22Rv1 (cell line): Measurements from ENCODE around the gene IGF1R.

Source experiments
- H3K27ac ChIP-seq: fragments of 450-650 bp; 2 replicates; pipeline ENCODE4 v1.5.1; 2017
- ZFX ChIP-seq: fragments of 450-650 bp; IDR thresholded peaks from 2 replicates; pipeline ENCODE4 v1.6.1; 2017; ENCODE audit warnings: antibody characterized with exemption, borderline replicate concordance
- TF ChIP-seq, protein P1 (sequence below): fragments of 450-650 bp; IDR thresholded peaks from 2 replicates; pipeline ENCODE4 v1.5.1; 2017; ENCODE audit warnings: mild to moderate bottlenecking

IGF1R gene

DNA sequence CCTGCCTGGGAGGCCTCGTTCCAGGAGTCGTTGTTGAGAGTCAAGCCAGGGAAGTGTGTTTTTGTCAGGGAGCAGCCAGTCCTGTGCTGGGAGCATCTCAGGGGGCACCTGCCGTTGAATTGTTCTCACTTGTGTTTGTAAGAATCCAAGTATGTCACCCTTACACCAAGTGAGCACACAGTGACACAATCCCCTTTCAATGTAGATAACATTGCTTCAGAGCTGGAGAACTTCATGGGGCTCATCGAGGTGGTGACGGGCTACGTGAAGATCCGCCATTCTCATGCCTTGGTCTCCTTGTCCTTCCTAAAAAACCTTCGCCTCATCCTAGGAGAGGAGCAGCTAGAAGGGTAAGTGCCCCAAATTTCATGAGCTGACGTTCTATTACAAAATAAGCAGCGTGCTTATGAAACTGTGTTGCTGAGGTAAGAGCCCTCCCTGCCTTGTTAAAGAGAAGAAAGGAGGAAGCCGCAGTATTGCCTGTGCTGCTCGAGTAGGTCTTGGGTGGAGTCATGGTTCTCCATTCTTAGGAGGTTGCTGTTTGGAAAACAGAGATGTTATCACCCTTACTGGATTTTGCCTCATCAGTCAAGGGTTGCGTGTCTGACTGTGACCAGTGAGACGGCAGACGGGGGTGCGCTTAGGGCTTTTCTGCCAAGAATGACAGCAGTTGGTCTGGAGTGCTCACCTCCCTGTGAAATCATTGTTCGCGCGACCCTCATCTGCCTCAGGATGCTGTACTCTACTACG lies 251.1 kb downstream of the IGF1R start:
- TF ChIP-seq, protein P1, sequence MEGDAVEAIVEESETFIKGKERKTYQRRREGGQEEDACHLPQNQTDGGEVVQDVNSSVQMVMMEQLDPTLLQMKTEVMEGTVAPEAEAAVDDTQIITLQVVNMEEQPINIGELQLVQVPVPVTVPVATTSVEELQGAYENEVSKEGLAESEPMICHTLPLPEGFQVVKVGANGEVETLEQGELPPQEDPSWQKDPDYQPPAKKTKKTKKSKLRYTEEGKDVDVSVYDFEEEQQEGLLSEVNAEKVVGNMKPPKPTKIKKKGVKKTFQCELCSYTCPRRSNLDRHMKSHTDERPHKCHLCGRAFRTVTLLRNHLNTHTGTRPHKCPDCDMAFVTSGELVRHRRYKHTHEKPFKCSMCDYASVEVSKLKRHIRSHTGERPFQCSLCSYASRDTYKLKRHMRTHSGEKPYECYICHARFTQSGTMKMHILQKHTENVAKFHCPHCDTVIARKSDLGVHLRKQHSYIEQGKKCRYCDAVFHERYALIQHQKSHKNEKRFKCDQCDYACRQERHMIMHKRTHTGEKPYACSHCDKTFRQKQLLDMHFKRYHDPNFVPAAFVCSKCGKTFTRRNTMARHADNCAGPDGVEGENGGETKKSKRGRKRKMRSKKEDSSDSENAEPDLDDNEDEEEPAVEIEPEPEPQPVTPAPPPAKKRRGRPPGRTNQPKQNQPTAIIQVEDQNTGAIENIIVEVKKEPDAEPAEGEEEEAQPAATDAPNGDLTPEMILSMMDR: no peak
- no peak for TF ChIP-seq ZFX
- H3K27ac ChIP-seq: no peak overlapping the region

DNA sequence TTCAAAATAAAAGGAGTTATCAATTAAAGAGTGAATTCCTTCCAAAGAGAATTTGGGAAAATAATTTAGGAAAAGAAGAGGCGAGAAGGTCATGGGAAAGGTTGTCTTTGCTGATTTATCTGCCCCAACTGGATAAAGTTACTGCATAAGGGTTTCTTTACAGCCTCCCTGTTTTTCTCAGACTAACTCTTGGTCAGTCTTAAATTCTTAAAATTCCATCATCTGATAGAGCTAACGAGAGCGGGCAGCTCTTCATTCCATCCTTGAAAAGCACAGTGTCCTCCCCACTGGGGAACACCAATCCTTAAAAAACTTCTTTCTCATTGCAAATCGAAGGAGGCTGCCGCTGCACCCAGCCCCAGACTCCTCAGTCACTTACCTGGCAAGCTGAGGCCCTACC lies 252.0 kb downstream of the IGF1R start:
- TF ChIP-seq, protein P1: no peak
- no peak for TF ChIP-seq ZFX
- H3K27ac ChIP-seq: no peak overlapping the region

DNA sequence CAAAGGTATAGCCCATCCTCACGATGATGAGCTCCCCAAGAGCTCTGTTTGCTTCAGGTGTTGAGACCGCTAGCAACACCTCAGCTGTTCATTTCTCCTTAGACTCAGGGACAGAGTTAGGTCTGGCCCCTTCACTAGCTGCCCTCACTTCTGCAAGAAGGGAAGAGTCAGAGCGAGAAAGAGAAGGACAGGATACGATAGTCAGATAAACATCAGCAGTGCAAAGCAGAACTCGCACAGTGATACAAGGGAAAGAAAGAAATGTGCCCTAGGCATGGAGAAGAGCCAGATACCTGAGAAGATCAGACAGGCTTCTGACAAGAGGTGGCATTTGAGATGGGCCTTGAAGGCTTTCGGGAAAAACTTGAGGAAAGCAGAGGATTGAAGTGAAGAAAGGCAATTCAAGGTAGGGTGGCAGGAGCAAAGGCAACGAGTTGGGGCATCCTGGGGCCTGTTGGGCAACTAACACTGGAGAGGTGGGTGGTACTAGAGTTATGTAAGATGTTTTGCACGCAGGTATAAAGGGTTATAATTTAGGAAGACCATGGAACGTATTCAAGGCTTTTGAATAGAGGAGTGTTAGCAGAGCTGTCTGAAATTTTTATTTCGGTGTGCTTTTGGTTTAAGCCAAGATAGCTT lies 253.2 kb downstream of the IGF1R start:
- TF ChIP-seq ZFX: no peak
- TF ChIP-seq, protein P1: no peak
- H3K27ac ChIP-seq: no peak overlapping the region

DNA sequence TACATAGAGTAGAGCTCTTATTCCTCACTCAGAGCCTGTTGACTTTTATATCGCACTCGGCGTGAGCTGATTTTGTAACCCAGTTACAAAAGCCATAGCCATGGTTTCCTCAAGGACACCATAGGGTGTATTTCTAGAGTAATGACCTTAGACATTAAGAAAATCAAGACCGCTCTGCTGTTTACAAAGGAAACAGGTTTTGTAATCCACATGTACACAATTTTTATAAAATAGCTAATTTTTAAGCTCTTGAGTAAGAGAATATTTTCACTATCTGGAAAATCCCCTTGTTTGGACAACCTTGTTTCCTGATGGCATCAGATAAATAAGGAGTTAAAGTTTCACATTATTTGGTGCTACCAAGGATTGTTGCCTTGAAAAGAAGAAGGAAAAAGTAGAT lies 254.6 kb downstream of the IGF1R start:
- H3K27ac ChIP-seq: no peak overlapping the region
- TF ChIP-seq ZFX: no peak
- TF ChIP-seq, protein P1: no peak

DNA sequence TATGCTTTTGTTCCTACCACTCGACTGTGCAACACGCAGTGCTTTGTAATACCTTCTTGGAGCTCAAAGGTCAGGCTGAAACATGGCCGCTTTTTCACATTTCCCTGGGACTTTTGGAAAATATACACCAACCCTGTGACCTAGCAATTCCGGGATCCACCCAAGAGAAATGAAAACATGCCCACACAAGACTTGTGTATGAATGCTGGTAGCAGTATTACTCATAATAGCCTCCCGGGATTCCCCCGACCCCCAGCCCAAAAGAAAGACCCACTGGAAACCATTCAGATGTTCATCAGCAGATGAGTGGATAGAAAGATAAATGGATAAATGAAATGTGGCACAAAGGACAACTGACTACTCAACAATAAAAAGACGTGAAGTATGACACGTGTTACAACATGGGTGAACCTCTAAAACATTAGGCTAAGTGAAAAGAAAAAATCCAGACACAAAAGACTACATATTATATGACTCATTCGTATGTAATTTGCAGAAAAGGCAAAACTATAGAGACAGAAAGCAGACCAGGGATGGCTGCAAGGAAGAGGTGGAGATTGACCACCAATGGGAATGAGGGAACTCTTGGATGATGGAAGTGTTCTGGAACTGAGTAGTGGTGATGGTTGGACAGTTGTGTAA lies 255.2 kb downstream of the IGF1R start:
- H3K27ac ChIP-seq: no peak overlapping the region
- no peak for TF ChIP-seq ZFX
- TF ChIP-seq, protein P1: no peak

DNA sequence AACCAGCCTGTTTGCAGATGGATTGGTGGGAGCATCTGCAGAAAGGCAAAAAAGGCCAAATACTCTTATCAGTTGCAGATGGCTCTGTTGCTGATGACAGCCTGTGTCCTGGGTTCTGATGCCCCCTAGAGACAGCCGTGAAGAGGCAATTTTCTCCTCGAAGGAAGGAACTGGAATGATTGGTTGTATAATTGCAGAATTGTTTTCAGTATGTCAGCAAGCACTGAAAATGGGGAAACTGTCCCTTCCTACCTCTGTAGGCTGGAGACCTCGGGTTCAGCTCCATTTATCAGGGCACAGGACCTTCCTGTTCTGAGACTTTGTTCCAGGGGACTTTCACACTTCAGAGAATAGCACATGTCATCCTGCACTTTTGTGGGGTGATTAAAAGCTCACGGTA lies 256.2 kb downstream of the IGF1R start:
- no peak for TF ChIP-seq ZFX
- TF ChIP-seq, protein P1: peak; percentile 62
- H3K27ac ChIP-seq: no peak overlapping the region
